NCI-H526 treated with DMSO at 0.1 percent for 48 hours (cell line): Measurements from ENCODE around the gene ERC2.
A peak's percentile ranks its signal among the peaks of the same experiment; 100 is the strongest.
"Not testable (repeated sequence)": the region's sequence is repeated elsewhere in the genome, so short reads cannot be mapped to it uniquely, and the experiment has no call there.

Experiments
- DNase-seq: peaks from one replicate; lab custom pipeline; 2025; lab: John Stamatoyannopoulos, UW

ERC2 gene

GRCh38 chr3:55884066-55884465 is 584.2 kb downstream of the ERC2 start:
- DNase-seq = no peak

GRCh38 chr3:55882006-55882405 is 586.3 kb downstream of the ERC2 start:
- DNase-seq = peak; percentile 9

GRCh38 chr3:55880357-55880756 is 587.9 kb downstream of the ERC2 start:
- no peak for DNase-seq

- DNase-seq = no peak
Measured at GRCh38 chr3:55879901-55880331, 588.4 kb downstream of the ERC2 start.

DNA sequence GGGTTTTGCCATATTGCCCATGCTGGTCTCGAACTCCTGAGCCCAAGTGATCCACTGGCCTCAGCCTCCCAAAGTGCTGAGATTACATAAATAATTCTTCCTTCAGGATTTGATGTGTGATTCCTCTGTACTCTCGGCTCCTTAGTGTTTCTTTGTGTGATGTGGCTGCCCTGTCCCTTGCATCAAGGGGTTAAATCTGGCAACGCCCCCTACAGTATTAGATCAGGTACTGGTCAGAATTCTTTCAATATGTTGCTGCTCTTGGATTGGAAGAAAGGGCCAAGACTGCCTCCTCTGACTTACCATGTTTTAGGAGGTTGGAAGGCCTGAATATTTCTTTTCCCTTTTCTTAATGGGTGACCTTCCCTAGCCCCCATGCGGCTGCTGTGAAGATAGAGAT is 590.6 kb downstream of the ERC2 start:
- DNase-seq = no peak

- no peak for DNase-seq
Measured at GRCh38 chr3:55876560-55876959, 591.7 kb downstream of the ERC2 start.

DNA sequence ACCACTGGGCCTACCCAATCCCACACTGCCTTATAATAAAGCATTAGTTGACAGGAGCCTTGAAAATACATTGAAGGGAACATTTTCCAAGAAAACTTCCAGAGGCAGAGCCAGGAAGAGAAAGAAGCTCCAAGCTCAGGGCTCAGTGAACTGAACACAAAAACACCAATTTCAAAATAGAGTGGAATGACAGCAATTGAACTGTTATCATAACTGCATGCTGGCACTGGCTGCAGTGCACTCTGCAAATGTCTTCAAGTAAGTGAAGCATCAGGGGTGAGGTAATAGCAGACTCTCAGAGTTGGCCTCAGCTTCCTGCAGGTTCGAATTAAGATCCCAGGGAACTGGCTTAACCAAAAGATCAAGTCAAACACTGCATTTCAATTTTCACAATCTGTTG is 593.2 kb downstream of the ERC2 start:
- no peak for DNase-seq

DNA sequence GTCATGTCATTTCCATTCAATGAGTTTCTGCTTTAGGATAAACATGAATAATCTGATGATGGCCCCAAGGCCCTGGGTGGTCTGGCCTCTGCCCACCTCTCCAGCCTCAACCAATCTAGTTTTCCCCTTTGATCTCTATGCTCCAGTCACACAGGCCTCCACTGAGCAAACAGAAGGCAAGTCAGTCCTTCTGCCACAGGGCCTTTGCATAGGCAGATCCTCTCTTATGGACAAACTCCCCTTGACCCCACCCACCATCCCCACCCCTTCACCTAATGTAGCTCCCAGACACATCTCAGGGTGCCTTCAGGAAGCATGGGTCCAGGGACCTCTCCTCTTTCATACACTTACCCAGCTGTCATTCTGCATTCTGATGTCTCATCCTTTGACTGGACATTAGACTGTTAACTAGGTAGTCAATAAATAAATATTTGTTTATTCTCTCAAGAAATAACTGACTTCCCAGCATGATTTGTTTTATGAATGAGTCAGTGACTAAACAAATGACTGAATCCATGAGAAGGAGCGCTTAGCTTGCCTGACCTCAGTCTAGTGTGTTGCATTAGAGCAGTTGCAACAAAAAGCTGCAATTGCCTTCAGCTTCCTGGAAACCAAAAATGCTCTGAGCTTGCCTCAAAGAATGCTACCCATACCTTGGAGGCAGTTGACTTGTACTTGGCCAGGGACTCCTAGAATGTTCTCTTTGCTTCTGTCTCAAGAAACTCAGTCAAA is 594.6 kb downstream of the ERC2 start:
- DNase-seq = no peak

DNA sequence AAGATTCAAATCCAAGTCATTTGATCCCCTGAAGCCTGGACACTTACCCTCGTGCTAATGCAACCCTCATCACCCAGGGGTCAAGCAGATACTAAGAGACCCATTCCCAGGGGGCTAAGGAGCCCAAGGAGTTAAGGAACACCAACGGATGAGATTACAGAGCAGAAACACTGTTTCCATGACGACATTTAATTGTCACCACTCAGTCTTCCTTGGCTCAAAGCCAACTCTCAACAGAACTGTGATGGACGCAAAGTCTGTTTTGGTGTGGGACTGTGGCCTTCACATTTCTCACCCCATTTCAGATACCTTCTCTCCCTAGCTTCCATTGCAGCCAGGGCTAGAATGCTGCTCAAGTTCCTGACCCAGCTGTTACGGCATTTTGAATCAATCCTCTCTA is 597.7 kb downstream of the ERC2 start:
- no peak for DNase-seq

DNA sequence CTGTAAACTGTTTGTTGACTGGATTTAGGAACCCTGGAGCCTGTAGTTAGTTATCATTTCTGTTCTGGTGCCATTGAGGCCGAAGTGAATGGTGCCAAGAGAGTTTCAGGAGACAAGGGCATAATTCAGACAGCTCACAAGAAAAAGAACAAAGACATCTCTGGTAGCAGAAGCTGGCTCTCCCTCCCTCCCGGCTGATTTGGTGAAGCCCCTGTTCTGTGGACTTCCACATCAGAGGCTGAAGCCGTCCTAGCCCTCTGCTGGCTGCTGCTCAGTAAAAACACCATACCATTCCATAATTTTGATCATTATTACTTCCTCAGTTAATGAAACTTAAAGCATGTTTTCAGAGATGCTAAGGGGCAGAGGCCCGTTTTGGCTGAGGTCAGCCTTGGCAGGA is 599.9 kb downstream of the ERC2 start:
- DNase-seq = no peak

- DNase-seq = no peak
Measured at GRCh38 chr3:55863028-55863427, 605.2 kb downstream of the ERC2 start.

GRCh38 chr3:55860049-55860721 is 608.1 kb downstream of the ERC2 start:
- DNase-seq = no peak

- DNase-seq = no peak
Measured at GRCh38 chr3:55859305-55859704, 609.0 kb downstream of the ERC2 start.

DNA sequence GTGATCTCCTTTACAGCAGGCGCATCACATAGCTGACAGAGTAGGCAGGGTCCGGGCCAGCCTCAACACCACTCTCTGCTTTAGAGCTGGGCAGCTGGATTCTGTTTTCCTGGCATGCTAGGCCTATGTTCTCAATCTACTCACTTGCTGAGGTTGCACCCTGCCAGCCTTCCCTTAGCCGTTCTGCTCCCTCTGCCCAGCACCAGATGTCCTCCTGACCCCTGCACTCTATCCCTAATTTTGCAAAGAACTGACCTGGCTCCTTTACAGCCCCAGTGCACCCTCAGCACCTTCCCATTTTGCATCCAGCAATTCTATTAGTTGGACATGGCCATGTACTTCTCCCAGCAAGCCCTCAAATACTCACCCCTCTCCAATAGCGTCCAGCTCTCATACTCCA is 609.5 kb downstream of the ERC2 start:
- DNase-seq = no peak

DNA sequence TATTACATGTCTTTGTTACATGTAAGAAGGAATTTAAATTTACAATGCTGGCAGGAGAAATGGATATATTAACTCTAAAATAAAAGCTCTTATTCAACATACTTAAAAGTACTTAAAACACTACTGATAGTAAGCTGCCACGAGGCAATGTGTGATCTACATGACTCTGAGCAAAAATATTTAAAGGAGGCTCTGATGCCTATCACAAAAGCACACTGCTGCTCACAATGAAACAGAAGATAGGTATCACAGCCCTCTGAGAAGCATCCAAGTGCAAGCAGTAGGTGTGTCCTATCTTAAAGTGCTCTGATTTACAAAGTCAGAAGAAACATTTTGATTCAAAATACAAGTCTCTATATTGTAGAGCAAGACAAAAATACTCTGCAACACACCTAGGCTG is 610.0 kb downstream of the ERC2 start:
- no peak for DNase-seq

DNA sequence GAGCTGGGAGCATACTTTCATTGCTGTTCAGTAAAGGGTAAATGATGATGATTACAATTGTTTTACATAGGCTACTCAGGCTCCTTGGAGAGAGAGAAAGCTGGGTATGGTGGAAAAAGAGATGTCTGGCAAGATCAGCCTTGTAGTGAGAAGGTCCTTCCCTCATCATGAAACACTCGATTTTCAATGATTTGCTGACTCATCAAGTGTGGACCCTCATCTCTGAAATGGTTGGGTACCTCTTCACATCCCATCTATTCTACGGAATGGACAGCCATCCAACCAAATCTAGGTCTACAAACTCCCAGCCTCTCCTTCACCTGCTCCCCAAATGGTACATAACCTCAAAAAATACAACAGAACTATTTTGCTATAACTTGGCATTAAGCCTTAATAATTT is 610.6 kb downstream of the ERC2 start:
- DNase-seq = no peak

DNA sequence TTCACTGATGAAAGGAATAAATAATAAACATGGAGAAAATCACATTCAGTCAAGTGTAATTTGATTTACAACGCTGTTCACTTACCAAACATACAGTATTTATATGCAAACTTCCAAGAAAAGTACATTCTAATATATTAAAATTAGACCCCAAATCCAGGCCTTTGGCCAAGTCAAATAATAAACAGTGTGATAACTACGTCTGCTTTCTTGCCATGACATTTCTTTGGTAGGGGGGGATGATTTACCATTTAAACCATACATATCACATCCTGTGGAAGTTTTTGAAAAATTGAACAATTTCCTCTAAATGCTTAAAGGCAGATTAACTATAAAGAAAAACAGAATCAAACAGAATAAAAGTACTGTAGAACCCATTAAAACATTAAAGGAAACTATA is 613.0 kb downstream of the ERC2 start:
- DNase-seq = no peak

- no peak for DNase-seq
Measured at GRCh38 chr3:55854494-55854893, 613.8 kb downstream of the ERC2 start.

- no peak for DNase-seq
Measured at GRCh38 chr3:55852326-55852725, 615.9 kb downstream of the ERC2 start.

DNA sequence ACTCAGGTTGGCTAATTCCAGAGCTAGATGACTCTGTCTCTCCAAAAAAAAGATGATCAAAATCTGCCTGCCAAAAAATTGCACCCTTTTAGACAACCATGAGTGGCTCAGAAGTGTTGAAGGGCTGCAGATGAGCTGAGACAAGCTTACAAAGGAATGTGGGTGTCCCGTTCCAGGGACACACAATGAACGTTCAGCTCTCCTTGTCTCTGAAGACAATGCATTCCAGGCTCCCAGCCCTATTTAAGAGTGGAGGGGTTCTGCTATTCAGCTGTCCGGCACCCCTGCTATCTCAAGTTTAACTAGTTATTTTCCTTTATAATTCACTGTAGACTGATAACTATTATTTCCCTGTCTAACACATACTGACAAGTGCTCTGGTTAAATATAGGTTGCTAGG is 626.1 kb downstream of the ERC2 start:
- DNase-seq = no peak

DNA sequence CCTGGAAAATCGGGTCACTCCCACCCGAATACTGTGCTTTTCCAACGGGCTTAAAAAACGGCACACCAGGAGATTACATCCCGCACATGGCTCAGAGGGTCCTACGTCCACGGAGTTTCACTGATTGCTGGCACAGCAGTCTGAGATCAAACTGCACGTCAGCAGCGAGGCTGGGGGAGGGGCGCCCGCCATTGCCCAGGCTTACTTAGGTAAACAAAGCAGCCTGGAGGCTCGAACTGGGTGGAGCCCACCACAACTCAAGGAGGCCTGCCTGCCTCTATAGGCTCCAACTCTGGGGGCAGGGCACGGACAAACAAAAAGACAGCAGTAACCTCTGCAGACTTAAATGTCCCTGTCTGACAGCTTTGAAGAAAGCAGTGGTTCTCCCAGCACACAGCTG is 636.4 kb downstream of the ERC2 start:
- DNase-seq = not testable (repeated sequence)

DNA sequence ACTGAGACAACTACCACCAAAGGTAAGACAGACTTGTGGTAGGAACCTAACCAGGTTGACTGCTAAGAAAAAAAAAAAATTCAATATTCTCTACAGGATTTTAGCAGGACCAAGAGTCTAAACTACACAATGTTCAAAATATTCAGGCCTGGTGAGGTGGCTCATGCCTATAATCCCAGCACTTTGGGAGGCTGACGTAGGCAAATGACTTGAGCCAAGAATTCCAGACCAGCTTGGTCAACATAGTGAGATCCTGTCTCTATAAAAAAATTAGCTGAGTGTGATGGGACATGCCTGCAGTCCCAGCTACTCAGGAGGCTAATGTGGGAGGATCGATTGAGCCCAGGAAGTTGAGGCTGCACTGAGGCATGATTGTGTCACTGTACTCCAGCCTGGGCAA is 639.6 kb downstream of the ERC2 start:
- DNase-seq = no peak

GRCh38 chr3:55827786-55828185 is 640.5 kb downstream of the ERC2 start:
- DNase-seq = no peak
